ENCODE measurements around the gene EFCAB8.
"Not testable (repeated sequence)": the region's sequence is repeated elsewhere in the genome, so short reads cannot be mapped to it uniquely, and the experiment has no call there.

Gene EFCAB8

GRCh38 chr20:32974204-32975064 lies 115.7 kb downstream of the EFCAB8 start:
- DNase-seq = not testable (repeated sequence)

- DNase-seq = not testable (repeated sequence)
These were observed 116.4 kb downstream of the EFCAB8 start for GRCh38 chr20:32975121-32975520.

GRCh38 chr20:32975698-32976674 lies 117.3 kb downstream of the EFCAB8 start:
- DNase-seq = no peak

DNA sequence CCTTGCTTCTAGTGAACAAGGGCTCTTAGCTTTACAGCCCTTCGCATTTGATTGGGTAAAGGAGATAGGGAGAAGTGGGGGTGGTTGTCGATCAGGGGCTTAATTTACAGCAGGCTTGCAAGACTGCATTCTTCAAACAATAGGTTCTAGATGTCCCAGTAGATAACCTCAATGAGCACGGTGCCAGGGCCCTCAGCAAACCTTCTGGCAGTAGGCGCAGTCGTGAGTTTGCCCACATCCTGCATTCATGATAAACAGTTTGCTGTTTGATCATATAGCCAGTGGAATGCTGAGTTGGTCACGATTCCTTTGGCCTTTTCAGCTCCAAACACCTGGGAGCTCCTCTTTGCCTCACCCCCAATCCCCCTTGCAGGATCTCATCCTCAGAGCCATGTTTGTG lies 118.0 kb downstream of the EFCAB8 start:
- DNase-seq = no peak

- DNase-seq = no peak
These were observed 118.7 kb downstream of the EFCAB8 start for GRCh38 chr20:32977281-32978008.

- no peak for DNase-seq
These were observed 119.2 kb downstream of the EFCAB8 start for GRCh38 chr20:32978009-32978335.

- DNase-seq = no peak
These were observed 120.7 kb downstream of the EFCAB8 start for GRCh38 chr20:32979201-32979998.

DNA sequence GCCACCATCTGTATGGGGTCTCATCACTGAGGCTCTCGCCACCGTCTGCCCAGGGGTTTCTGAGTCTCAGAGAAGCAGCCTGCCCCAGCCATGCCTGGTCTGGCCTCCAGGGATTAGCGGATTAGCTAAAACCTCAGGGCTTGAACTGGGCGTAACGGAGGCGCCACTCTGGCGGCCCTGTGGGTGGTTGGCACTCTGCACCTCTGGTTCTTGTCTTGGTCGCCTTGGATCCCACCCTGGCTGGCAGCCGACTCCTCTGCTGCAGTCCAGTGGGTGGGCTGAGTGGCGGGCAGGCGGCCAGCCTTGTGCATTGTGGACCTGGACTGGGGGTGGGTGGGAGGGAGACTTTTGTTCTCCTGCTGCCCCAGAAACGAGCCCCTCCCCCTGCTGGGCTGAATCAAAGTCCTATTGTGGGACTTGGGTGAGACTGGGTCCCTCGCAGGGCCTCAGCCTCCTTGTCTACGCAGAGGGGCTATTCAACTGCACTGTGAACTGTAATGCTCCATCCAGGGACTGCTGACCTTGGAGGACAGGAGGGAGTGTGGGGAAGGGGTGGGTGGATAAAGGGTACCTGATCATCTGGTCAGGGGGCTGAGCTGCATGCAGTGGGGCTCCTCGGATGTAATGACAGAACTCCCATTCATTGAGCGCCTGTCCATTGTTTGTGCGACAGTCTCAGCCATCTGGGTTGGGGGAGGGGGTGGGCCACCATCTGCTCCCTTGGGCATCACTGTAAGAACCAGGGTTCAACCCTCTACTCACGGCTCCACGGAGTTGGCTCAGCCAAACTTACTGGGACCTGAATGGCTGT lies 121.6 kb downstream of the EFCAB8 start:
- no peak for DNase-seq

GRCh38 chr20:32980990-32981389 lies 122.3 kb downstream of the EFCAB8 start:
- no peak for DNase-seq

DNA sequence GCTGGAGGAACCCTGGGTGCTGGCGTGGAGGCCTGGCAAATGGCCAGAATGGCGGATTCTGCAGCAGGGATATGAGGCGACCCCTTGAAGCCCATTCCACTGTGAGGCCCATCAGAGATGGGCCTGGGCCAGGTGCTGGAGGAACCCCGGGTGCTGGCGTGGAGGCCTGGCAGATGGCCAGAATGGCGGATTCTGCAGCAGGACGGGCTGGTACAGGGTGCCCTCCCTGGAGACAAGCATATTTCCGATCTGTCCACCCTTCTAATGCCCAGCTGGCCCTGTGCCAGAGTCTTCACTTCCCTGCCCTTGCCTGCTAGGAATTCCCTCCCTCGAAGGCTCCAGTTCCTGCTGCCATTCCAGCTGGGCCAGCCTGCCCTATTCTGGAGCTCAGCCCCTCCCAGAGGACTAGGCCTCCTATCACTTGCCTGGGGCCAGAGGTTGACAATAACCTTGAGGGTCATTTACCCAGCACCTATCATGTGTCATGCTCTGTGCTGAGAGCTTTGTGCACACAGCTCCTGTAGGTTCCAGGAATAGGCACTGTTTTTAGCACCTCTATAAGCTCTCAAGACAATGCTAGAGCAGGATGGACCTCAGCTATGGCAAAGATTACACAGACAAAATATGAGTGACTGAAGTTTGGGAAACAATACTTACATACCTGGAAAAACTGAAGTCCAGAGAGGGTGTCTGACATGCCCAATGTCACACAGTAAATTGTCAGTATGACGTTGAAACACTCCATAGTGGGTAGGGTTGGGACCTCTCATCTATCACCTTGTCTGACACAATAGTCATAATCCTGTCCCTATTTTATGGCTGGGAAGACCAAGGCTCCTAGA lies 124.1 kb downstream of the EFCAB8 start:
- DNase-seq = no peak

GRCh38 chr20:32983459-32984112 lies 124.9 kb downstream of the EFCAB8 start:
- no peak for DNase-seq

DNA sequence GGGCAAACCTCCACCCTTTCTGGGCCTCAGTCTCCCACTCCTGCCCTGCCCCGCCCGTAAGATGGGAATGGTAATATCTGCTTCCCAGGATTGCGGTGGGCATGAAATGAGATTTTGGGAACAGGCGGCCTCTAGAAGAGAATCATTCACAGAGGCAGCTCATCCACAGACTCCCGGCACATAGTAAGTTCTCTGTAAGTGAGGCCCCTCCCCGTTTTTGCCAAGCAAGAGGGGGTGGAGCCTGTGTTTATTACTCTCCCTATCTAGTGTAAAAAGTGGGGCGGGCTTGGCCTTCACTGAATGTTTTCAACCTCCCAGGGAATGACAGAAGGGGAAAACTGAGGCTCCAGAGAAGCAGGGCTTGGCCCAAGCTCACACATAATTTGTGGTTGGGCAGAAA lies 125.5 kb downstream of the EFCAB8 start:
- no peak for DNase-seq

DNA sequence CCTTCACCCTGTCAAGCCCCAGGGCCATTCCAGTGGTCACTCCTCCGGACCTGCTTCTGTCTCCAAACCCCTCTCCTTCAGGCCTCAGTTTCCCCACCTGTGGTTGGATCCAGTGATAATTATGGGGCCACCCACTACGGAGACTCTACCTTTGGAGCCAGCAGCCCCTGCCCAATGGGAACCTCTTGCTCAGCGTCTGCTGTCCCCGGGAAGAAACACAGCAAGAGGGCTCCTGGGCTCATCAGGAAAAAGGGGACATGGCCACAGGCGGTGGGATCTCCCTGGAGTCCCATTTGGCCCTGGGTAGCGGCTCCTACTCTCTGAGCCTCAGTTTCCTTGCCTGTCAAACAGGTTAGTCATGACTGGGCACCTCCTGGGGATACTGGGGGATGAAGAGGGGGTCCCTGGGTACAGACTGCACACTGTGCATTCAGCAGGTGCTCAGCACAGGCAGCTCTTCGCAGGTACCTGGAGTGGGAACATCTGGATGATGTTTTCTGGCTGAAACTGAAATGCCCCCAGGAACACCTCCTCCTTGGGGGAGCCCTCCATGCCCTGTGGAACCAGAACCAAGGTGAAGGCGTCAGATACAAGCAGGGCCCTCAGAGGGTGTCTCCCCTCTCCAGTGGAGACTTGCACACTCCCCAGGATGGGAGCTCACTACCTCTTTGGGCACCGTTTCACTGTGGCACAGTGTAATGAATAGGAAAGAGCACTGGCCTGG lies 126.1 kb downstream of the EFCAB8 start:
- no peak for DNase-seq

GRCh38 chr20:32985596-32985995 lies 126.9 kb downstream of the EFCAB8 start:
- no peak for DNase-seq

DNA sequence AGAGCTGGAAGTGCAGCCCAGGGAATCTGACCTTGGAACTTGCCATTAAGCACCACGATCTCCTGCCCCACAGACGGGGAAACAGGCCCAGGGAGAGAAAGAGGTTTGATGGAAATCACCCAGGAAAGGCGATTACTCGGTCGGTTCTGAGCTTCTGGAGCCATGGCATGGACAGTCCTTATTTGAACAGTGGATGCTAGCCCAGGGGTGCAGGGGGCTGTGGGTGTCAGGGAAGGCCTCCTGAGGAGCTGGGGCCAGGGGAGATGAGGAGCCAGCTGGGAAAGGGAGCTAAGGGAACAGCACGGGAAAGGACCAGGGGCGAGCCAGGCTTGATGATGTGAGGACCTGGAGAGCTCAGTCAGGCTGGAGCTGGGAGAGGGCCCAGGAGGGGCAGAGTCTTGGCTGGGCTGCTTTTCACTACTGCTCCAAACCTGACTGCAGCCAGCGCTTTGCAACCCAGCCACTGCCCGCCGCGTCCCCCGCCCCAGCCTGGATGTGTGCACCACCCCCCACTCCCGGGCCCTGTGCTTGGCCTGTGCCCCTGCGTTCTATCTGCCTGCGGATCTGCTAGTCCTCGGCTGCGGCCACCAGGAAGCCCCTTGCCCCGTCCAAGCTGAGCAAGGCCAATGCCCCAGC lies 127.7 kb downstream of the EFCAB8 start:
- DNase-seq = no peak

DNA sequence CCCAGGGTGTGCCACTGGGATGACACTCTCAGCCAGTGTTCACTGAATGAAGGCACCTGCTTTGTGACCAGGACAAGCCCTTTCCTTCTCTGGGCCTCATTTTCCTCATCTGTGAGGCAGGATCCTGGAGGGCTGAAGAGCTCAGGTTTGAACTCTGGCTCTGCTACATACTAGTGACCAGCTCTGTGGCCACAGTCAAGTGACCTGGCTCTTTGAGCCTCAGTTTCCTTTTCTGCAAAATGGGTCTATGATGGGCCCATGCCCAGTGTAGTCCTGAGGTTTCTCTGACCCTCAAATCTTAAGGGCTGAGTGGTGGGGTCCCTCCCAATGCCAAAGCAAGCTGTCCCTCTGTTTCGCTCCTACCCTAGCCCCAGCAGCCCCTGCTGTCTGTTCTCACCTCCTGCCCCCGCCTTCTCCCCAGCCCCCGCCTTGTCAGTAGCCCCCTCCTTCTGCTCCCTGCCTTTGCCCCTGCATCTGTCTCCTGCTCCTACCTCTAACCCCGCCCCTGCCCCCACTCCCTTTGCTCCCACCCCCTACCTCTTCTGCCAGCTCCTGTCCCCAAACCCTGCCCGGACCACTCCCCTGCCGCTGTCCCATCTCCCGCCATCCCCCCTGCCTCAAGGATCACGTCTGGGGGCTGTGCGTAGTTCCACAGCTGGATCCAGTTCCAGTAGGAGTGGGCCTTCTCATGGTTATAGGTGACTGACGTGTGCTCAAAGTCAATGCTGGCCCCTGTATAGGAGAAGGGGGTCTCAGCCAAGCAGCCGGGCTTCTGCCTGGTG lies 128.5 kb downstream of the EFCAB8 start:
- no peak for DNase-seq

DNA sequence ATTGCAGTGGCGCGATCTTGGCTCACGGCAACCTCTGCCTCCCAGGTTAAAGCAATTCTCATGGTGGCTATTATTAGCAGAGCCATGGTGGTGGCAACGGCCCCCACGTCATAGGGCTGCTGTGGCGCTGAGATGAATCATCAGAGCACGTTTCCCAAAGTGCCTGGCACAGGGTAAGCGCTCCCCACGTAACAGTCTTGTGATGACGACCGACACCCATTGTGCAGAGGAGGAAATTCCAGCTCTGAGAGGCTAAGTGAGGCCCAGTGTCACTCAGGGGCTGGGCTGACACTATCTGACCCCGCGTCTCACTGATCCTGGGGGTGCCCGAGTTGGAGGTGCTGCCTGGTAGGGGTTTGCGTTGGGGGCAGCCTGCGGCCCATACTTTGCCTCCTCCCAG lies 129.3 kb downstream of the EFCAB8 start:
- DNase-seq = peak; percentile 36
